Activated naive CD4-positive, alpha-beta T cell treated with anti-CD3 and anti-CD28 coated beads for 36 hours (primary cell): Measurements from ENCODE around the gene EIF4G2. TPM values are rescaled to one million over a fixed set of nuclear protein-coding genes. Genes with fewer than 3 reads are reported as not detected.

Experiments
- CTCF ChIA-PET: fragments of 350-600 bp; sonication (Branson Sonifier 250); formaldehyde crosslinking; loops from one replicate; lab custom pipeline; 2021; ENCODE audit warnings: antibody characterized with exemption; lab: Charles Lee
- DNase-seq: peaks from one replicate; pipeline ENCODE4 v3.0.0-alpha.2; 2020
- H3K27ac Mint-ChIP-seq: one replicate; pipeline ENCODE4 v1.8.0; 2021; ENCODE audit warnings: mild to moderate bottlenecking, mixed read lengths
- H3K27me3 Mint-ChIP-seq: one replicate; pipeline ENCODE4 v1.8.0; 2021; ENCODE audit warnings: low read depth, mixed read lengths
- H3K36me3 Mint-ChIP-seq: one replicate; pipeline ENCODE4 v1.8.0; 2021; ENCODE audit warnings: low read depth, mixed read lengths
- H3K4me1 Mint-ChIP-seq: one replicate; pipeline ENCODE4 v1.8.0; 2021; ENCODE audit warnings: low read depth, mixed read lengths
- H3K4me3 Mint-ChIP-seq: one replicate; pipeline ENCODE4 v1.8.0; 2021; ENCODE audit warnings: mild to moderate bottlenecking, moderate library complexity, mixed read lengths
- H3K9me3 Mint-ChIP-seq: one replicate; pipeline ENCODE4 v1.8.0; 2021; ENCODE audit warnings: mixed read lengths
- intact Hi-C: fragments of 100-400 bp; cut with micrococcal nuclease; formaldehyde crosslinking; loops from one replicate; pipeline ENCODE4 v1.15.1; 2023
- total RNA-seq, 2 experiments: library from RNA; stranded (reverse); gene quantifications; one replicate each; pipeline ENCODE4 v1.2.3, GENCODE V29; 2021

The EIF4G2 gene
- total RNA-seq: 100 to 1,000 TPM; 640 to 734 TPM

DNA sequence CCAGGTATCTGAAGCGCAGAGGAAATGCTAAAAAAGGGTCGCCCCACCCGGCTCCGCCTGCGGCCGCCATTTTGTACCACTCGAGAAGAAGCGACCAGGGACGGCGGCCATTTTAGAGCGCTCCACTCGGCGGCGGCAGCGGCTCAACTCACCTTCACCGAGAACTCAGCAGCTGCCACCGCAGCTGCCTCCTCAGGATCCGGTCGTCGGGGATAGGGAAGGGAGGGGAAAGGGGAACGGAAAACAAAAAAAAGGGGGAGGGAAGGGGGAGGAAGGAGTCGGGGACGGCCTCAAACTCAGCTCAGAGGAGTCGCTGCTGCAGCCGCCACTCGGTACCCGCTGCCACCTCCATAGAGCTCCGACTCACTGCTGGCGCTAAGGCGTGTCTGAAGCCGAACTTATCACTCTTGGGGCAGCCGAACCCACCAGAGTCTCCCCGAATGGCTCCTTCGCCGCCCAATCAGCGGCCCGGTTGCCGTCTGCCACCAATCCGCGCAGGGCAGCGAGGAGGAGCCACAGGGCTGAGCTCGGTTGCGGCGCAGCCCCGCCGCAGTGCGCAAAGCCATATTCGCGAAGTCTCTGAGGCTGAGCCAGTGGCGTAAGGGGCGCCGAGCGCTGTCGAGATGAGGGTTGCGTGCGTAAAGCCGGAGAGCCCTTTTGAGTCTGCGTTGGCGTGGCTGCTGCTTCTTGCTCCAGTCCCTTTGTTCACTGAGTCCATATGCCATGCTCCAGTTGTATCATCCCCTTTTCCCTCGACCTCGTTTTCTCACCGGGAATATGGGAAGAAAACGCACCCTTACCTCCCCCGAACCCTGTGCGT is at the start of gene EIF4G2:
TSS of gene EIF4G2 (minus strand) at position 374 of the 820 bp plus-strand sequence.
- no peaks in the 10 kb centered on the region for H3K9me3 Mint-ChIP-seq
- CTCF ChIA-PET: interaction anchor here (0.6 to 3.1 kb wide), 8 partner anchors 16 to 171 kb away, joined by 3 to 18 read pairs (median 3); partner anchors contain the start of gene ZBED5

DNA sequence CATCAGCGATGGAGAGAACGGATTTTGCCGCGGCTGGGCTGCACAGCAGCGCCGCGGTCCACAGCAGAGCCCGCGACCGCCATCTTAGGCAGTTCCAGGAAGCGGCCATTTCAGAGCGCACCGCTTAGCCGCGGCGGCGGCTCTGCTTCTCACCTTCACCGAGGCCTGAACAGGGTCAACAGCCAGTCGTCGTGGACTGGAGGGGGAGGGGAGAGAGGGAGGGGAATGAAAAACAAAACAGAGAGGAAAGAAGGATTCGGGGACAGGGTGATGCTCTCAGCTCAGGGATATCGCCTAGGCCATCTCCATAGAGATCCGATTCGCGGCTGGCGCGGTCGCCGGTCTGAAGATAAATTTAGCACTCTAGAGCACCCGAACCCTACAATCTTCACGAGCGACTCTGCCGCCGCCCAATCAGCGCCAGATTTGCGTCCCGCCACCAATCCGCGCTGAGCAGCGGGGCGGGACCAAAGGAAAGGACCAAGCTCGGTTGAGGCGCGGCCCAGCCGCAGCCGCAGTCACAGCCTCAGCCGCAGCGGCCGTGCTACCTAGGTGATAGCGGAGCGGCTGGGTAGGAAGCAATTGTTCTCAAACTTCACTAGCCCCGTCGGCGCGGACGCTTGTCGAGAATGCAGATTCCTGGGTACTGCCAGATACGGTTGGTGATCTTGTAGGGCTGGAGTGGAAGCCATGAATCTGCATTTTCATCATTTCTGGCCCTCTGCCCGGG is 49.1 kb upstream of the EIF4G2 start, which contains the start of gene ZBED5:
TSS of gene ZBED5 (minus strand) at position 345 of the 730 bp plus-strand sequence. CDS start 3,108 bp downstream, outside the sequence.
- H3K4me3 Mint-ChIP-seq: peak within 1 kb of the TSS; percentile 100
- H3K27me3 Mint-ChIP-seq: no peaks in the 10 kb centered on the region
- peak; percentile 96 for DNase-seq
- CTCF ChIA-PET: interaction anchor here (1.1 to 2.9 kb wide), 2 partner anchors 17 to 48 kb away, joined by 3 to 18 read pairs; partner anchors contain the start of gene EIF4G2
- intact Hi-C loops: loop anchor here (1.0 to 5.0 kb wide), 9 partner anchors 20 to 1397 kb away; partner anchors contain the start of genes CTR9, EIF4G2 and ZNF143
- H3K27ac Mint-ChIP-seq: peak within 1 kb of the TSS; percentile 100
- peaks cover 46% of the 10 kb centered on the region for H3K4me1 Mint-ChIP-seq
- H3K36me3 Mint-ChIP-seq: peaks cover 43% of the 10 kb centered on the region
- no peaks in the 10 kb centered on the region for H3K9me3 Mint-ChIP-seq

More for the DNA sequence above, at the start of gene EIF4G2:
- intact Hi-C loops: loop anchor here (1.0 to 5.0 kb wide), 8 partner anchors 10 to 1035 kb away; partner anchors contain the start of genes CTR9, GALNT18, RNF141 and ZBED5
- Mint-ChIP-seq H3K27me3 (no peaks in the 10 kb centered on the region), H3K4me3 (peak within 1 kb of the TSS; percentile 95), H3K4me1 (peaks cover 43% of the 10 kb centered on the region), H3K27ac (peak within 1 kb of the TSS; percentile 97), H3K36me3 (peaks cover 41% of the 10 kb centered on the region)
- DNase-seq: peak; percentile 98

DNA sequence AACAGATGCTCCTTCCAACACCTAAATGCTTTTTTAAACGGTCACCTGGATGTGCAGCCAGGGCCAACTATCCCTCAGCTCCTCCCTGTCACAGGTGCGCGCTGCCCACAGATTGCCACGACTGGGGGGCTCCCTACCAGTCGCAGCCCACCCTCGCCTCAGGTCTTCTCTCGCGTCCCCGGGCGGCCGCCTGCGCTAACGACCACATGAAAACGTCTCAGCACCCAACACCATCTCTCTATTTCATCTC is 48.7 kb upstream of the EIF4G2 start:
- intact Hi-C loops: loop anchor here (5.0 kb wide), 1 partner anchor 295 kb away; no protein-coding TSS in a partner anchor
- DNase-seq: no peak
- CTCF ChIA-PET: interaction anchor here (0.9 to 2.9 kb wide), 2 partner anchors 48 to 64 kb away, joined by 3 to 18 read pairs; partner anchors contain the start of gene EIF4G2
- peak overlapping the region; percentile 100 for H3K27ac Mint-ChIP-seq
- H3K36me3 Mint-ChIP-seq: peaks cover 43% of the 10 kb centered on the region
- no peaks in the 10 kb centered on the region for H3K27me3 Mint-ChIP-seq
- H3K9me3 Mint-ChIP-seq: no peaks in the 10 kb centered on the region
- H3K4me3 Mint-ChIP-seq: peak overlapping the region; percentile 100
- H3K4me1 Mint-ChIP-seq: peaks cover 44% of the 10 kb centered on the region

GRCh38 chr11:10856689-10857458 is 48.1 kb upstream of the EIF4G2 start:
- H3K4me1 Mint-ChIP-seq: peaks cover 44% of the 10 kb centered on the region
- no peaks in the 10 kb centered on the region for H3K9me3 Mint-ChIP-seq
- CTCF ChIA-PET: interaction anchor here (0.9 to 2.9 kb wide), 2 partner anchors 47 to 64 kb away, joined by 3 to 18 read pairs; partner anchors contain the start of gene EIF4G2
- peak overlapping the region; percentile 100 for H3K27ac Mint-ChIP-seq
- peak; percentile 28 for DNase-seq
- intact Hi-C loops: loop anchor here (5.0 kb wide), 1 partner anchor 295 kb away; no protein-coding TSS in a partner anchor
- H3K27me3 Mint-ChIP-seq: no peaks in the 10 kb centered on the region
- H3K4me3 Mint-ChIP-seq: peak overlapping the region; percentile 100
- peaks cover 48% of the 10 kb centered on the region for H3K36me3 Mint-ChIP-seq

- intact Hi-C loops: loop anchor here (5.0 kb wide), 1 partner anchor 297 kb away; no protein-coding TSS in a partner anchor
- peaks cover 52% of the 10 kb centered on the region for H3K36me3 Mint-ChIP-seq
- H3K4me1 Mint-ChIP-seq: peaks cover 36% of the 10 kb centered on the region
- H3K27me3 Mint-ChIP-seq: no peaks in the 10 kb centered on the region
- DNase-seq: no peak
- CTCF ChIA-PET: interaction anchor here (1.1 to 1.2 kb wide), 2 partner anchors 52 to 301 kb away, joined by 3 to 4 read pairs; no protein-coding TSS in a partner anchor
- H3K27ac Mint-ChIP-seq: no peak overlapping the region
- H3K9me3 Mint-ChIP-seq: no peaks in the 10 kb centered on the region
- H3K4me3 Mint-ChIP-seq: no peak overlapping the region
These were observed 46.6 kb upstream of the EIF4G2 start for GRCh38 chr11:10855295-10855694.

DNA sequence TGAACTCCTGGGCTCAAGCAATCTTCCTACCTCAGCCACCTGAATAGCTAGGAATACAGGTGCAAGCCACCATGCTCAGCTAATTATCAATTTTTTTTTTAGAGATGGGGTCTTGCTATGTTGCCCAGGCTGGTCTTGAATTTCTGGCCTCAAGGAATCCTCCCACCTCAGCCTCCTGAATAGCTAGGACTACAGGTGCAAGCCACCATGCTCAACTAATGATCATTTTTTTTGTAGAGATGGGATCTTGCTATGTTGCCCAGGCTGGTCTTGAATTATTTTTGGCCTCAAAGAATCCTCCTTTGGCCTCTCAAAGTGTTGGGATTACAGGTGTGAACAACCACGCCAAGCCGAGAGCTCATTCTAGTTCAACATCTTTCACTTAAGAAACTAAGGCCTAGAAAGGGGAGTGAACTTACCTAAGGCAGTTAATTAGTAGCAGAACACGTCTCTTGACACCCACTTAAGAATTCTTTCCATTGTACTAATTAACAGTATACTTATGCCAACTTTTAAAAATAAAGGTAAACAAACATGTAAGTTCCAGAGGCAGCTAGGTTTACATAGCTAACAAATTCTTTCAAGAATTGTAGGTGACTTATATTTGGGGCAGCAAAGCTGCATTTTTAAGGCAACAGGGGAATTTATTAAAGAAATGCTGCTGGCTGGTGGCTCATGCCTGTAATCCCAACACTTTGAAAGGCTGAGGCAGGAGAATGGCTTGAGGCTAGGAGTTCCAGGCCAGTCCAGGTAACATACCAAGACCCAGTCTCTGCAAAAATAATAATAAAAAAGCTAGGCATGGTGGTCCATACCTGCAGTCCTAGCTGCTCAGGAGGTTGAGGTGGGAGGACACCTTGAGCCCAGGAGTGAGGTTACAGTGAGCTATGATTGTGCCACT is 39.5 kb upstream of the EIF4G2 start:
- Mint-ChIP-seq H3K9me3 (no peaks in the 10 kb centered on the region), H3K4me1 (peaks cover 22% of the 10 kb centered on the region), H3K4me3 (no peak overlapping the region), H3K27ac (no peak overlapping the region), H3K36me3 (peaks cover 24% of the 10 kb centered on the region), H3K27me3 (no peaks in the 10 kb centered on the region)
- intact Hi-C loops: no loop called here
- no peak for DNase-seq
- CTCF ChIA-PET: interaction anchor here (0.7 to 2.1 kb wide), 4 partner anchors 15 to 246 kb away, joined by 3 to 11 read pairs (median 3); partner anchors contain the start of gene CTR9

DNA sequence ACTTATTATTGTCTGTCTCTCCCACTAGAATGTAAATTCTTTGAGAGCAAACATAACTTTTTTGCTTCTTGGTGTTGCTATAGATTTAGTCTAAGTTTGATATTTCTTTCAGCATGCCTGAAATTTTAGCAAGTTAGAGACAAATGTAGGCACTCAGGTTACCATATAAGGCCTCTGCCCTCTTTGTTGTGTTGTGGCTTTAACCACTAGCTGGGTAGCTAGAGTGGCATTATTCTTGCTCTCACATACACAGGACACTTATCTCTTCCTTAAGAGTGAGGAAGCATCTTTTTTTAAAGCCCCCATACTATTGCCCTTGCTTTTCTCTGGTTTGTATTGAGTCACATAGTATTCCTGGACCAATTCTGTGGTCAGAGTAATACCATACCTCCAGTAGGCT is 37.9 kb upstream of the EIF4G2 start:
- no peaks in the 10 kb centered on the region for H3K27me3 Mint-ChIP-seq
- no peak overlapping the region for H3K4me3 Mint-ChIP-seq
- no peak overlapping the region for H3K27ac Mint-ChIP-seq
- CTCF ChIA-PET: interaction anchor here (0.6 kb wide), 1 partner anchor 11 kb away, joined by 3 read pairs; no protein-coding TSS in a partner anchor
- intact Hi-C loops: no loop called here
- H3K9me3 Mint-ChIP-seq: no peaks in the 10 kb centered on the region
- DNase-seq: no peak
- H3K4me1 Mint-ChIP-seq: peaks cover 12% of the 10 kb centered on the region
- peaks cover 14% of the 10 kb centered on the region for H3K36me3 Mint-ChIP-seq

GRCh38 chr11:10845589-10845988 is 36.9 kb upstream of the EIF4G2 start:
- Mint-ChIP-seq H3K4me3 (no peak overlapping the region), H3K4me1 (peaks cover 14% of the 10 kb centered on the region), H3K36me3 (peaks cover 10% of the 10 kb centered on the region), H3K27me3 (no peaks in the 10 kb centered on the region), H3K27ac (no peak overlapping the region), H3K9me3 (no peaks in the 10 kb centered on the region)
- intact Hi-C loops: no loop called here
- DNase-seq: no peak
- CTCF ChIA-PET: no interaction called here

DNA sequence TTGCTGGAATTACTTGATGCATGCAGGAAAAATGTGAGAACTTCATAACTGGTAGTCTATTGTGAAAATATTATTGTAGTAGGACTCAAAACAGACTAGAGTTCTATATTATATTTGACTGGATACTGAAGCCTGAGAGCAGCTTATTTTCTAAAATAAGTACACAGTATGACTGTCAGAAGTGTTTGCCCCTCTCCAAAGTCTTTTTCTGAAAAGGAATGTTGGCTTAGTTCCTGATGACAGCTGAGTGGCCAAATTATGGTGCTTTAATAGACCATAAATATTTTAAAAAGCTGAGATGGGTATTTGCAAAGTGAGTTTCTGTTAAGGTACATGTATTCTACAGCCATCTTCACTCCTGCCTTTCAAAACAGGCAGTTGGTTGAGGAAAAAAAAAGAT is 36.1 kb upstream of the EIF4G2 start:
- Mint-ChIP-seq H3K36me3 (peaks cover 7% of the 10 kb centered on the region), H3K9me3 (no peaks in the 10 kb centered on the region), H3K4me1 (peaks cover 14% of the 10 kb centered on the region), H3K4me3 (no peak overlapping the region), H3K27me3 (no peaks in the 10 kb centered on the region), H3K27ac (no peak overlapping the region)
- no peak for DNase-seq
- intact Hi-C loops: no loop called here
- CTCF ChIA-PET: interaction anchor here (0.5 kb wide), 1 partner anchor 9 kb away, joined by 3 read pairs; no protein-coding TSS in a partner anchor

- Mint-ChIP-seq H3K4me1 (peaks cover 14% of the 10 kb centered on the region), H3K36me3 (peaks cover 6% of the 10 kb centered on the region), H3K9me3 (no peaks in the 10 kb centered on the region), H3K27me3 (no peaks in the 10 kb centered on the region), H3K27ac (no peak overlapping the region), H3K4me3 (no peak overlapping the region)
- no peak for DNase-seq
- CTCF ChIA-PET: no interaction called here
- intact Hi-C loops: no loop called here
These were observed 35.6 kb upstream of the EIF4G2 start for GRCh38 chr11:10844356-10844755.
